Spinal cord (tissue), 10 donors: ENCODE results near the gene SNED1. TPM values are rescaled to one million over a fixed set of nuclear protein-coding genes. Genes with fewer than 3 reads are reported as not detected.

Experiments
- DNase-seq, 6 donors: peaks; one replicate each; pipeline versions ENCODE4 v3.0.0 to v3.0.0-alpha.2; 2013 to 2015; ENCODE audit warnings: low spot score in 6 of 6, low read depth in 4 of 6
- H3K27ac ChIP-seq: one replicate; pipeline ENCODE4 v1.5.1; 2013; ENCODE audit warnings: low read depth, low read length, control low read depth
- H3K27me3 ChIP-seq: one replicate; pipeline ENCODE4 v1.6.1; 2013; ENCODE audit warnings: low read length; ENCODE audit not compliant: control insufficient read depth, insufficient read depth
- H3K36me3 ChIP-seq: one replicate; pipeline ENCODE4 v1.6.1; 2013; ENCODE audit warnings: low read length; ENCODE audit not compliant: control insufficient read depth, insufficient read depth
- H3K4me1 ChIP-seq: one replicate; pipeline ENCODE4 v1.6.1; 2013; ENCODE audit warnings: low read length; ENCODE audit not compliant: control insufficient read depth, insufficient read depth
- H3K4me3 ChIP-seq: one replicate; pipeline ENCODE4 v1.5.1; 2013; ENCODE audit warnings: low read depth, low read length, control low read depth
- H3K9me3 ChIP-seq: one replicate; pipeline ENCODE4 v1.6.1; 2013; ENCODE audit warnings: low read length; ENCODE audit not compliant: control insufficient read depth, insufficient read depth
- WGBS: methylation state at CpG from one replicate; pipeline ENCODE4 v1.1.5; 2013; ENCODE audit warnings: missing lambda C conversion rate; ENCODE audit not compliant: insufficient coverage; 5-methylcytosine and 5-hydroxymethylcytosine counted together
- polyA plus RNA-seq, 2 donors: library from polyadenylated mRNA; unstranded; fragments of 120-200 nt; gene quantifications; one replicate each; pipeline ENCODE4 v1.2.1, GENCODE V29; 2013; ENCODE audit not compliant: insufficient read length in 2 of 2
- total RNA-seq, 2 donors: library from RNA; depleted of rRNA in 1 of 2; stranded (reverse); fragments of 120-200 nt in 1 of 2; fragments of >200 nt in 1 of 2; gene quantifications; one replicate each; pipeline versions ENCODE4 v1.2.3 to v1.2.4, GENCODE V29; 2013 to 2014
- donor health status: healthy.

The SNED1 gene
- total and polyA plus RNA-seq, 4 donors = 6.0 to 93.7 (median 26.7) TPM

DNA sequence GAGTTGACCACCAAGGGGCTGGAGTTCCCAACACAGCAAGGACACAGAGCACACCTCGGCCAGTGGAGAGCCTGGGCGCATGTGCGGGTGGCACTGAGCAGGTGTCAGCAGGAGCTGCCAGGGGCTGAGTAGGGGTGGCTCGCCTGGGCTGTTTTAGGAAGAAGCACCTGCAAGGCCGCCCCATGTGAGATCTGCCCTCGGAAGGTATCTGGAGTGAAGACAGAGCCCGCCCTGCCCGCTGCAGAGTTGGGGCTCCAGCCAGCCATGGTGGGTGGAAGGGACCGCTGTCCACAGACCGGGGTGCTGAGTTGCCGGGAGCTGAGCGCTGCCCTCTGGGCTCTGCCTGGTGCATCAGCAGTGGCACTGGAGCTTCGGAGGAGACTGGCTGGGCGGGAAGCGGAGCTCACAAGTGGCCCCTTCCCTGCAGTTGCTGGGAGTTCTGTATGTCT is 68.5 kb downstream of the SNED1 start:
- WGBS = 59% methylated on average over 15 of the region's 15 CpGs
- Histone ChIP-seq H3K4me3 (no peak overlapping the region), H3K27me3 (peaks cover 3% of the 10 kb centered on the region), H3K4me1 (peaks cover 15% of the 10 kb centered on the region), H3K9me3 (no peaks in the 10 kb centered on the region), H3K27ac (no peak overlapping the region), H3K36me3 (peaks cover 9% of the 10 kb centered on the region)
- DNase-seq = no peak

DNA sequence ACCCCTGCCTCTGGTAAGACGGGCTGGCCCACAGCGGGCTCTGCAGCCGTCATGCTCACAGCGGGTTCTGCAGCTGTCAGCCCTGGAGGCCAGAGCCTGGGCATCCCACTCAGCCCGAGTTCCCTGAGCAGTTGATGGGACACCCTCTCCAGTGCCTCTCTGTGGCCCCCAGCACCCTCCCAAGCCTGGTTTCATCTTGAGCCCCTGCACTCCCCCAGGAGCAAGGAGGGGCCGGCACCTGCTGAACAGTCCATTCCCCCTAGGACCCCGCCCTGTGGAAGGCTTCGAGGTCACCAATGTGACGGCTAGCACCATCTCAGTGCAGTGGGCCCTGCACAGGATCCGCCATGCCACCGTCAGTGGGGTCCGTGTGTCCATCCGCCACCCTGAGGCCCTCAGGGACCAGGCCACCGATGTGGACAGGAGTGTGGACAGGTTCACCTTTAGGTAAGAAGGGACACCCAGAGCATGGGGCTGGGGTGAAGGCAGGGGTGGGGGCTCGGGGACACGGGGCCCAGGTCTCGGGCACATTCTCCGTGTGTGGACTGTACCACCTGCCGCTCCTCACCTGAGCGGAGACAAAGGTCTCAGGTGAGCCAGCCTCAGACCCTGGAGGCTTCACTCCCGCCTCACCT is 69.2 kb downstream of the SNED1 start:
- no peaks in the 10 kb centered on the region for H3K9me3 ChIP-seq
- H3K4me3 ChIP-seq = no peak overlapping the region
- peaks cover 3% of the 10 kb centered on the region for H3K27me3 ChIP-seq
- H3K4me1 ChIP-seq = peaks cover 11% of the 10 kb centered on the region
- no peak overlapping the region for H3K27ac ChIP-seq
- DNase-seq = no peak
- 90% methylated on average over 21 of the region's 21 CpGs for WGBS
- H3K36me3 ChIP-seq = peaks cover 9% of the 10 kb centered on the region

- Histone ChIP-seq H3K4me1 (peaks cover 6% of the 10 kb centered on the region), H3K27ac (no peak overlapping the region), H3K9me3 (no peaks in the 10 kb centered on the region), H3K27me3 (peaks cover 3% of the 10 kb centered on the region), H3K36me3 (peaks cover 12% of the 10 kb centered on the region), H3K4me3 (no peak overlapping the region)
- WGBS = 87% methylated on average over 25 of the region's 25 CpGs
- no peak for DNase-seq
These were observed 69.9 kb downstream of the SNED1 start for GRCh38 chr2:241068136-241068941.

DNA sequence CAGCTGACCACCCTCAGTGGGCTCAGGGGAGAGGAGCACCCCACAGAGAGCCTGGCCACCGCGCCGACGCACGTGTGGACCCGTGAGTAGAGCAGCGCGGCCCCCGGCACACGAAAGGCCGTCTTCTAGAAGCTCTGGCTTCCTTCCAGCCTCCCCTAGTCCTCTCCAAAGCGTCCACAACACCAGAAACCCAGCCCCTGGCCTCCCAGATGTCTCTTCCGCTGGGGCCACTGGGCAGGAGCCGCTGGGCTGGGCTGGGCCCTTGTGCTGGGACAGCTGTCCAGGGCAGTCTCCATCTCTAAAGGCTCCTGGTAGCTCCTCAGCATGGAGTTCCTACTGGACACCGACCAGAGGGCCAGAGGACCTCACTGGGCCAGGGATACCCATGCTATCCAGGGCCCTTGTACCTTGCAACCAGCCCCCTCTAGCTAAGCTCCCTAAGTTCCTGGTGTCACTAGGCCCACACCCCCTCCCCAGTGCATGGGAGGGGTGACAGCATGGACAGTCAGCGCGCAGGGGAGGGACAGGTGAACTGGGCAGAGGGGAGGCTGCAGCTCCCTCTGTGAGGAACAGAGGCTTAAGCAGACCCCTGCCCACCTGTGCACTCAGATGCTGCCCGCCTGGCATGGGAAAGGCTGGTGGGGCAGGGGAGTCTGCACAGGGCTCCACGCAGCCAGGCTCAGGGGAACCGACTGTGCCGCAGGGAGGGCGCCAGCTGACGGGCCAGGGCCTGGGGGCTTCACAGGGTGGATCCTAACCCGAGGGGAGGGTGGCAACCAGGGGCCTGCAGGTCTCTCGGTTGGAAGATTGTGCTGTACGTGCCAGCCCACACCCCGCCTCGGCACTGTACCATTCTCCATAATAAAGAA is 70.8 kb downstream of the SNED1 start:
- no peaks in the 10 kb centered on the region for H3K4me1 ChIP-seq
- no peak for DNase-seq
- H3K9me3 ChIP-seq = no peaks in the 10 kb centered on the region
- WGBS = 82% methylated on average over 28 of the region's 28 CpGs
- H3K27me3 ChIP-seq = peaks cover 3% of the 10 kb centered on the region
- no peak overlapping the region for H3K27ac ChIP-seq
- no peak overlapping the region for H3K4me3 ChIP-seq
- peaks cover 14% of the 10 kb centered on the region for H3K36me3 ChIP-seq

DNA sequence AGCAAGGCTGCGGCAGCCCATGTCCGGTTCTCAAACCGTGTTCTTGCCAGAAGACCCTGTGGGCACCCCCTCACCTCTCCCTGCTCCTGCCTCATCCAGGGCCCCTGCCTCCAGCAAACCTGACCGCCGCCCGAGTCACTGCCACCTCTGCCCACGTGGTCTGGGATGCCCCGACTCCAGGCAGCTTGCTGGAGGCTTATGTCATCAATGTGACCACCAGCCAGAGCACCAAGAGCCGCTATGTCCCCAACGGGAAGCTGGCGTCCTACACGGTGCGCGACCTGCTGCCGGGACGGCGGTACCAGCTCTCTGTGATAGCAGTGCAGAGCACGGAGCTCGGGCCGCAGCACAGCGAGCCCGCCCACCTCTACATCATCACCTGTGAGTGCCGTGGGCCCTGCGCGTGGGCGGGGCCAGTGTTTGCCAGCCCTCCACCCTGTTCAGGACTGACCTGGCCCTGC is 71.4 kb downstream of the SNED1 start:
- DNase-seq = no peak
- Histone ChIP-seq H3K27ac (no peak overlapping the region), H3K27me3 (no peaks in the 10 kb centered on the region), H3K9me3 (no peaks in the 10 kb centered on the region), H3K36me3 (peaks cover 16% of the 10 kb centered on the region), H3K4me3 (no peak overlapping the region), H3K4me1 (no peaks in the 10 kb centered on the region)
- WGBS = 82% methylated on average over 22 of the region's 26 CpGs

DNA sequence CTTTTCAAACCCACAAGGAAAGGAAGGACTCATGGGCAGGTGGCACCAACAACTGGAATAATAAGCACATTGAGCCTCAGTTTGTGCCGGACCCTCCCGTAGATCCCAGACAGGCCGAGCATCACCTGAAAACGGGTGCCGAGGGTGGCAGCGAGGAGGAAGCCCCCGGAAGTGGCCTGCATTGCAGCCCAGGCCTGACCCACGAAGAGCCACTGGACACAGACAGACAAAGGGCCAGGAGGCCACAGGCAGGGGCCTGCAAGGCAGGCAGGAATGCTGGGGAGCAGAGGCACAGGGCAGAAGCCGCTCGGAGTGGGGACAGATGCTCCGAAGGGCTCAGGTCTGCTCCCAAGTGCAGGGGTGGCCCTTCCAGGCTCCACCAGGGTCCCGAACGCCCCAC is 71.9 kb downstream of the SNED1 start:
- H3K36me3 ChIP-seq = peaks cover 21% of the 10 kb centered on the region
- no peak for DNase-seq
- H3K4me3 ChIP-seq = no peak overlapping the region
- no peak overlapping the region for H3K27ac ChIP-seq
- 88% methylated on average over 13 of the region's 13 CpGs for WGBS
- no peaks in the 10 kb centered on the region for H3K27me3 ChIP-seq
- no peaks in the 10 kb centered on the region for H3K4me1 ChIP-seq
- no peaks in the 10 kb centered on the region for H3K9me3 ChIP-seq

DNA sequence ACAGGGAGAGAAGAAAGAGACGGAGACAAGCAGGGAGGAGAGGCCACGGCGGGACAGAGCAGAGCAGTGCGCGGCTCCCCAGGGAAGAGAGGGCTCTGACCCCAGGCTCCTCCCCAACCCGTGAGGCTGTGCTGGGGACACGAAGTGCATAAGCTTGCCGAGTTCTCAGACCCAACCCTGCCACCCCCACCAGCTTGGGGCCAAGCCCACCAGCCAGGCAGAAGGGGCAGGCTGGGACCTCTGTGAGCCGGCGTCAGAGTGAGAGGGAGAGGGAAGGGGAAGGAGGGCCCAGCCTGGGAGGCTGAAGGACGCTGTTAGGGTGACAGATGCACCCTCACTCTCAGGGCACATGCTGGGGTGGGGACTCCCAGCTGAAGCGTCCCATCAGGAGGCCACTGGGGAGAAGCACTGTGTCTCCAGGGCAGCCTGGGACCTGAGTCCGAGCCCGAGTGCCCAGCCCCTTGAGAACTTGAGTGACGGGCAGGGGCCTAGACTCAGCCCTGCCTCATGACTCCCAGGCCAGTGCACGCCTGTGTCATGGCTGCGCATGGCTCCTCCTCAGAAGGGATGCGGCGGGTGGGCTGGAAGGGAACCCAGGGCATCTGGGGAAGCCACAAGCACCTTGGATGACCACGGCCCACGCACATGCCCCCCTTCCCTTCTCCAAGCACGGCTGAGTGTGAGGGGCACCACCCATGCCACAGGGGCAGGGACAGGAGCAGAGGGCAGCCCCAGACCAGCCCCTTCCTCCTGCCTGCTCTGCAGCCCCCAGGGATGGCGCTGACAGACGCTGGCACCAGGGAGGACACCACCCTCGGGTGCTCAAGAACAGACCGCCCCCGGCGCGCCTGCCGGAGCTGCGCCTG is 72.6 kb downstream of the SNED1 start:
- Histone ChIP-seq H3K4me3 (no peak overlapping the region), H3K4me1 (no peaks in the 10 kb centered on the region), H3K9me3 (no peaks in the 10 kb centered on the region), H3K36me3 (peaks cover 21% of the 10 kb centered on the region), H3K27me3 (no peaks in the 10 kb centered on the region), H3K27ac (no peak overlapping the region)
- DNase-seq = no peak
- 78% methylated on average over 17 of the region's 31 CpGs for WGBS

GRCh38 chr2:241071677-241072111 is 73.3 kb downstream of the SNED1 start:
- Histone ChIP-seq H3K27ac (no peak overlapping the region), H3K36me3 (peaks cover 21% of the 10 kb centered on the region), H3K9me3 (no peaks in the 10 kb centered on the region), H3K4me1 (no peaks in the 10 kb centered on the region), H3K27me3 (no peaks in the 10 kb centered on the region), H3K4me3 (no peak overlapping the region)
- 78% methylated on average over 16 of the region's 25 CpGs for WGBS
- no peak for DNase-seq

- 91% methylated on average over 9 of the region's 9 CpGs for WGBS
- DNase-seq = no peak
- Histone ChIP-seq H3K36me3 (peaks cover 19% of the 10 kb centered on the region), H3K4me3 (no peak overlapping the region), H3K4me1 (no peaks in the 10 kb centered on the region), H3K27ac (no peak overlapping the region), H3K27me3 (no peaks in the 10 kb centered on the region), H3K9me3 (no peaks in the 10 kb centered on the region)
These were observed 73.7 kb downstream of the SNED1 start for GRCh38 chr2:241072151-241072550.
